Fibroblast of mammary gland (primary cell): ENCODE results near the gene IL32.
A peak's percentile ranks its signal among the peaks of the same experiment; 100 is the strongest.

ENCODE experiments used
- DNase-seq: peaks from one replicate; pipeline ENCODE4 v3.0.0-alpha.2; 2010; ENCODE audit warnings: low read depth
- H3K4me3 ChIP-seq: 2 replicates; pipeline ENCODE4 v1.5.1; 2011; ENCODE audit warnings: low read depth, mild to moderate bottlenecking, low read length, moderate library complexity; ENCODE audit not compliant: control insufficient read depth
- CTCF ChIP-seq: conservative IDR thresholded peaks from 2 replicates; pipeline ENCODE4 v1.5.1; 2011; ENCODE audit warnings: low read depth, low read length, inconsistent platforms; ENCODE audit not compliant: control insufficient read depth, insufficient read depth

The IL32 gene

GRCh38 chr16:3059723-3060242 is 5.7 kb upstream of the IL32 start:
- no peak for TF ChIP-seq CTCF
- peak overlapping the region; percentile 41 for H3K4me3 ChIP-seq
- DNase-seq, result no peak

- TF ChIP-seq CTCF, result no peak
- DNase-seq, result no peak
- H3K4me3 ChIP-seq, result no peak overlapping the region
Observed at GRCh38 chr16:3060339-3061127, 4.9 kb upstream of the IL32 start.

GRCh38 chr16:3062553-3062952 is 2.9 kb upstream of the IL32 start:
- no peak overlapping the region for H3K4me3 ChIP-seq

GRCh38 chr16:3063625-3064386 is 1.6 kb upstream of the IL32 start:
- TF ChIP-seq CTCF, result no peak
- no peak overlapping the region for H3K4me3 ChIP-seq
- DNase-seq, result no peak

More at GRCh38 chr16:3062553-3062952, 2.9 kb upstream of the IL32 start:
- TF ChIP-seq CTCF, result no peak
- DNase-seq, result no peak

GRCh38 chr16:3065742-3066439 is 451 bp downstream of the IL32 start:
- DNase-seq, result no peak
- no peak for TF ChIP-seq CTCF
- H3K4me3 ChIP-seq, result peak overlapping the region; percentile 7

GRCh38 chr16:3066440-3066748 is 954 bp downstream of the IL32 start:
- H3K4me3 ChIP-seq, result no peak overlapping the region
- TF ChIP-seq CTCF, result no peak
- DNase-seq, result no peak
